ENCODE measurements around the gene ANKRD33B. TPM values are rescaled to one million over a fixed set of nuclear protein-coding genes. Genes with fewer than 3 reads are reported as not detected.

The ANKRD33B gene
- total and polyA plus RNA-seq, 2 donors from 2014 or later = 4.8 to 20.3 TPM

DNA sequence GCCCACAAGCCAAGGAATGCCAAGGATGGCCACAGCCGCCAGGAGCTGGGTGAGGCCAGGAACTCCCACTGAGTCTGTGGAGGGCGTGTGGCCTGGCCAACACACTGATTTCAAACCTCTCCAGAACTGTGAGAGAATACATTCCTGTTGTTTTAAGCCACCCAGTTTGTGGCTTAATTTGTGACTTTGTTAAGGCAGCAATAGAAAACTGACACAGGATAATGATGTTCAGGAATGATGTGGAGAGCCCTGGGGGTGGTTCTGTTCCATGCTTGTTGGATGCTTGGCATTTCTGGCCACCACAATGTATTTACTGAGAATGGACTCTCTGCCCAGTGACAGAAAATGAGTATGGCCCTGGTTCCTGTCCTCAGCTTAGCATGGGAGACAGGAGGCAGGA is 114.4 kb downstream of the ANKRD33B start:
- H3K4me1 ChIP-seq (ENCODE audit: control insufficient read depth in 2 of 3, insufficient read depth in 2 of 3, low read depth in 1 of 3, low read length in 3 of 3) = no peaks in the 10 kb centered on the region
- TF ChIP-seq, protein P1, sequence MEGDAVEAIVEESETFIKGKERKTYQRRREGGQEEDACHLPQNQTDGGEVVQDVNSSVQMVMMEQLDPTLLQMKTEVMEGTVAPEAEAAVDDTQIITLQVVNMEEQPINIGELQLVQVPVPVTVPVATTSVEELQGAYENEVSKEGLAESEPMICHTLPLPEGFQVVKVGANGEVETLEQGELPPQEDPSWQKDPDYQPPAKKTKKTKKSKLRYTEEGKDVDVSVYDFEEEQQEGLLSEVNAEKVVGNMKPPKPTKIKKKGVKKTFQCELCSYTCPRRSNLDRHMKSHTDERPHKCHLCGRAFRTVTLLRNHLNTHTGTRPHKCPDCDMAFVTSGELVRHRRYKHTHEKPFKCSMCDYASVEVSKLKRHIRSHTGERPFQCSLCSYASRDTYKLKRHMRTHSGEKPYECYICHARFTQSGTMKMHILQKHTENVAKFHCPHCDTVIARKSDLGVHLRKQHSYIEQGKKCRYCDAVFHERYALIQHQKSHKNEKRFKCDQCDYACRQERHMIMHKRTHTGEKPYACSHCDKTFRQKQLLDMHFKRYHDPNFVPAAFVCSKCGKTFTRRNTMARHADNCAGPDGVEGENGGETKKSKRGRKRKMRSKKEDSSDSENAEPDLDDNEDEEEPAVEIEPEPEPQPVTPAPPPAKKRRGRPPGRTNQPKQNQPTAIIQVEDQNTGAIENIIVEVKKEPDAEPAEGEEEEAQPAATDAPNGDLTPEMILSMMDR (IDR thresholded peaks at IDR 0.05; ENCODE audit: borderline replicate concordance, extremely low read depth, insufficient read depth) = no peak
- H3K9me3 ChIP-seq (ENCODE audit: control insufficient read depth in 2 of 3, insufficient read depth in 1 of 3, low read length in 3 of 3) = no peaks in the 10 kb centered on the region
- H3K27ac ChIP-seq (ENCODE audit: low read depth in 2 of 2, low read length in 2 of 2) = no peak overlapping the region
- H3K27me3 ChIP-seq (ENCODE audit: control insufficient read depth, insufficient read depth, low read length) = no peaks in the 10 kb centered on the region
- no peak overlapping the region for H3K4me3 ChIP-seq (ENCODE audit: low read length in 3 of 3)
- H3K36me3 ChIP-seq (ENCODE audit: control insufficient read depth in 2 of 3, insufficient read depth in 3 of 3, low read length in 3 of 3) = peaks cover 0 to 36% (median 32%) of the 10 kb centered on the region in 3 donors
- intact Hi-C loops (cut with DNase I) = no loop called here
- DNase-seq (no peak), FAIRE-seq (no peak)
- no peak overlapping the region for H3K9ac ChIP-seq (ENCODE audit: low read length in 3 of 3)

DNA sequence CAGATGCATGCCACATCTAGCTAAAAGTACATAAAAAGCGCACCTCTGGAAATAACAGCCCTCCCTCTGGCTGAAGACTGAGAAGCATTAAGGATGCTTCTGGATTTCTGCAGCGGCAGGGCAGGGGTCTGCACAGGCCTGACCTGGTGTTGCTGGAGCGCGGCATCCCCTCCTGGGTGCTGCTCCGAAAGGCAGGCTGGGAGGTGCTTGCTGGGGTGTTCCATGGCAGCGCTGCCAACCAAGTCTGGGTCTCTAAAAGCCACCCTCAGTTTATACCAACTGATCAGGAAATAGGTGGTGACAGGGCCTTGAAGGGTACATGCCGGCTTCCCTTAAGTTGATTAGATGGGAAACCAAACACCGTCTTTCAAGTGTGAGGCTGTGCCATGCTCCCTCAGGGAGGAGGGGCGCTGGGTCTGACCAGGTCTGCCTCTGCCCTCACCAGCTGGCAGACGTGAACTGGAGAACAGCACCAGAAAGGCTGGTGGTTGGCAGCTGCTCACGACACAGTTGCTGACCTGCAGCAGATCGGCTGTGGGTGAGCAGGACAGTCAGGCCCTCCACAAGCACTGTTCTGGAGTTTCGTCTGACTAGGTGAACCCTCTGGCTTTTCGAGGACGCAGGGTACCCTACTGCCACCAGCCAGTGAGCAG is 115.6 kb downstream of the ANKRD33B start:
- intact Hi-C loops (cut with DNase I) = no loop called here
- Histone ChIP-seq H3K27me3 (ENCODE audit: control insufficient read depth, insufficient read depth, low read length) (no peaks in the 10 kb centered on the region), H3K9ac (ENCODE audit: low read length in 3 of 3) (no peak overlapping the region), H3K4me3 (ENCODE audit: low read length in 3 of 3) (no peak overlapping the region), H3K9me3 (ENCODE audit: control insufficient read depth in 2 of 3, insufficient read depth in 1 of 3, low read length in 3 of 3) (no peaks in the 10 kb centered on the region), H3K4me1 (ENCODE audit: control insufficient read depth in 2 of 3, insufficient read depth in 2 of 3, low read depth in 1 of 3, low read length in 3 of 3) (no peaks in the 10 kb centered on the region), H3K27ac (ENCODE audit: low read depth in 2 of 2, low read length in 2 of 2) (no peak overlapping the region), H3K36me3 (ENCODE audit: control insufficient read depth in 2 of 3, insufficient read depth in 3 of 3, low read length in 3 of 3) (peaks cover 0 to 40% (median 34%) of the 10 kb centered on the region in 3 donors)
- DNase-seq (no peak), FAIRE-seq (no peak)
- TF ChIP-seq, protein P1 (IDR thresholded peaks at IDR 0.05; ENCODE audit: borderline replicate concordance, extremely low read depth, insufficient read depth) = no peak

DNA sequence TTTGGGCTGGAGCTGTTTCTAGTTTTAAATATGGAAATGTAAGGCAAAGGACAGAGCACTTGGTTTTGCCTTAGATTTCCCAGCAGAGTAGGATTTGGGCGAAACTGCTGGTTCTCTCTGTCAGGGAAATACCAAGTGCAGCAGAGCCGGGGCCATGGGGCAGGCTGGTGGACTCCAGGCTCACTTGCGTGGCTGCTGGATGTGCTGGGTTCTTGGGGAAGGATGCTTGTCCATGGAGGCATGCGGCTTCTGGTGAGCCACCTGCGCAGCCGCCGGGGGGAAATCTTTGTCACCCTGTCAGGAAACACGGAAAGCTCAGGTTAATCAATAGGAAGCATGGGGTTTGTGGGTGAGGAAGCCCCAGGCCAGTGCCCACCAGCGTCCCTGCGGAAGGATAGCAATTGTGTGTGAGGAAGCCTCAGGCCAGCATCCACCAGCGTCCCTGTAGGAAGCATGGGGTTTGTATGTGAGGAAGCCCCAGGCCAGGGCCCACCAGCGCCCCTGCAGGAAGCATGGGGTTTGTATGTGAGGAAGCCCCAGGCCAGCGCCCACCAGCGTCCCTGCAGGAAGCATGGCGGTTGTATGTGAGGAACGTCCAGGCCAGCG is 117.1 kb downstream of the ANKRD33B start:
- Histone ChIP-seq H3K4me1 (ENCODE audit: control insufficient read depth in 2 of 3, insufficient read depth in 2 of 3, low read depth in 1 of 3, low read length in 3 of 3) (no peaks in the 10 kb centered on the region), H3K9ac (ENCODE audit: low read length in 3 of 3) (no peak overlapping the region), H3K36me3 (ENCODE audit: control insufficient read depth in 2 of 3, insufficient read depth in 3 of 3, low read length in 3 of 3) (peaks cover 0 to 40% (median 34%) of the 10 kb centered on the region in 3 donors), H3K4me3 (ENCODE audit: low read length in 3 of 3) (no peak overlapping the region), H3K27me3 (ENCODE audit: control insufficient read depth, insufficient read depth, low read length) (no peaks in the 10 kb centered on the region), H3K27ac (ENCODE audit: low read depth in 2 of 2, low read length in 2 of 2) (no peak overlapping the region), H3K9me3 (ENCODE audit: control insufficient read depth in 2 of 3, insufficient read depth in 1 of 3, low read length in 3 of 3) (no peaks in the 10 kb centered on the region)
- TF ChIP-seq, protein P1 (IDR thresholded peaks at IDR 0.05; ENCODE audit: borderline replicate concordance, extremely low read depth, insufficient read depth) = no peak
- FAIRE-seq (no peak), DNase-seq (no peak)
- intact Hi-C loops (cut with DNase I) = no loop called here
